Measurements from ENCODE around the gene VPS45.
A peak's percentile ranks its signal among the peaks of the same experiment; 100 is the strongest.
"Not testable (repeated sequence)": the region's sequence is repeated elsewhere in the genome, so short reads cannot be mapped to it uniquely, and the experiment has no call there.

The VPS45 gene

GRCh38 chr1:150067184-150068108, at the start of gene VPS45:
Gene VPS45 (plus strand): TSS chr1:150067776. CDS start chr1:150067858, 82 bp downstream.
- DNase-seq (ENCODE audit: low spot score) = peak; percentile 90

GRCh38 chr1:150018165-150018564, 49.4 kb upstream of the VPS45 start:
- DNase-seq (ENCODE audit: low spot score) = no peak

- no peak for DNase-seq (ENCODE audit: low spot score)
Observed at GRCh38 chr1:150020711-150021110, 46.9 kb upstream of the VPS45 start.

GRCh38 chr1:150021191-150021694, 46.3 kb upstream of the VPS45 start:
- no peak for DNase-seq (ENCODE audit: low spot score)

GRCh38 chr1:150022357-150022756, 45.2 kb upstream of the VPS45 start:
- DNase-seq (ENCODE audit: low spot score) = peak; percentile 26

GRCh38 chr1:150024156-150024555, 43.4 kb upstream of the VPS45 start:
- no peak for DNase-seq (ENCODE audit: low spot score)

GRCh38 chr1:150028322-150028721, 39.3 kb upstream of the VPS45 start:
- DNase-seq (ENCODE audit: low spot score) = no peak

- DNase-seq (ENCODE audit: low spot score) = no peak
Observed at GRCh38 chr1:150034336-150034735, 33.2 kb upstream of the VPS45 start.

GRCh38 chr1:150049926-150050325, 17.6 kb upstream of the VPS45 start:
- DNase-seq (ENCODE audit: low spot score) = no peak

GRCh38 chr1:150051089-150051373, 16.5 kb upstream of the VPS45 start:
- DNase-seq (ENCODE audit: low spot score) = no peak

- DNase-seq (ENCODE audit: low spot score) = not testable (repeated sequence)
Observed at GRCh38 chr1:150051905-150052412, 15.6 kb upstream of the VPS45 start.

- no peak for DNase-seq (ENCODE audit: low spot score)
Observed at GRCh38 chr1:150053926-150054325, 13.7 kb upstream of the VPS45 start.

- DNase-seq (ENCODE audit: low spot score) = not testable (repeated sequence)
Observed at GRCh38 chr1:150055507-150055906, 12.1 kb upstream of the VPS45 start.

- DNase-seq (ENCODE audit: low spot score) = no peak
Observed at GRCh38 chr1:150056407-150056806, 11.2 kb upstream of the VPS45 start.

- DNase-seq (ENCODE audit: low spot score) = no peak
Observed at GRCh38 chr1:150060260-150060659, 7.3 kb upstream of the VPS45 start.

GRCh38 chr1:150061632-150062101, 5.9 kb upstream of the VPS45 start:
- peak; percentile 5 for DNase-seq (ENCODE audit: low spot score)

GRCh38 chr1:150062113-150062512, 5.5 kb upstream of the VPS45 start:
- DNase-seq (ENCODE audit: low spot score) = no peak

- DNase-seq (ENCODE audit: low spot score) = no peak
Observed at GRCh38 chr1:150065184-150065871, 2.2 kb upstream of the VPS45 start.

GRCh38 chr1:150066328-150066727, 1.2 kb upstream of the VPS45 start:
- DNase-seq (ENCODE audit: low spot score) = no peak

GRCh38 chr1:150066838-150067183, 765 bp upstream of the VPS45 start:
- DNase-seq (ENCODE audit: low spot score) = peak; percentile 65

- DNase-seq (ENCODE audit: low spot score) = no peak
Observed at GRCh38 chr1:150068109-150068435, 496 bp downstream of the VPS45 start.

GRCh38 chr1:150069923-150070322, 2.3 kb downstream of the VPS45 start:
- no peak for DNase-seq (ENCODE audit: low spot score)

- DNase-seq (ENCODE audit: low spot score) = no peak
Observed at GRCh38 chr1:150072959-150073358, 5.4 kb downstream of the VPS45 start.
